NCI-H510A (cell line): ENCODE results near the gene KRI1.
"Not testable (repeated sequence)": the region's sequence is repeated elsewhere in the genome, so short reads cannot be mapped to it uniquely, and the experiment has no call there.

Experiments
- DNase-seq: peaks from one replicate; lab custom pipeline; 2025; lab: John Stamatoyannopoulos, UW

The KRI1 gene

GRCh38 chr19:10575011-10575716, 9.4 kb upstream of the KRI1 start:
- no peak for DNase-seq

GRCh38 chr19:10574462-10574861, 8.7 kb upstream of the KRI1 start:
- DNase-seq: no peak

GRCh38 chr19:10573793-10574192, 8.0 kb upstream of the KRI1 start:
- not testable (repeated sequence) for DNase-seq

GRCh38 chr19:10568826-10569651, 3.2 kb upstream of the KRI1 start, which contains the start of gene CDKN2D:
Gene CDKN2D (minus strand): TSS chr19:10568979. CDS start chr19:10568653, 326 bp downstream.
- DNase-seq: peak; percentile 98

GRCh38 chr19:10568062-10568825, 2.4 kb upstream of the KRI1 start:
- DNase-seq: peak; percentile 79

- no peak for DNase-seq
Observed at GRCh38 chr19:10567656-10568055, 1.8 kb upstream of the KRI1 start.

GRCh38 chr19:10566658-10567410, 1.0 kb upstream of the KRI1 start:
- DNase-seq: no peak

- no peak for DNase-seq
Observed at GRCh38 chr19:10566408-10566657, 523 bp upstream of the KRI1 start.

- no peak for DNase-seq
Observed at GRCh38 chr19:10565028-10565566, 713 bp downstream of the KRI1 start.

GRCh38 chr19:10562609-10563008, 3.2 kb downstream of the KRI1 start:
- no peak for DNase-seq

GRCh38 chr19:10560154-10560553, 5.7 kb downstream of the KRI1 start:
- no peak for DNase-seq

- no peak for DNase-seq
Observed at GRCh38 chr19:10557603-10558197, 8.1 kb downstream of the KRI1 start.

- no peak for DNase-seq
Observed at GRCh38 chr19:10555610-10555973, 10.2 kb downstream of the KRI1 start.

GRCh38 chr19:10554760-10555609, 10.8 kb downstream of the KRI1 start:
- no peak for DNase-seq

- no peak for DNase-seq
Observed at GRCh38 chr19:10553943-10554381, 11.8 kb downstream of the KRI1 start.

GRCh38 chr19:10553087-10553667, 12.6 kb downstream of the KRI1 start:
- DNase-seq: no peak

- no peak for DNase-seq
Observed at GRCh38 chr19:10552510-10553053, 13.2 kb downstream of the KRI1 start.

GRCh38 chr19:10551698-10552301, 14.0 kb downstream of the KRI1 start:
- DNase-seq: no peak

GRCh38 chr19:10551006-10551405, 14.8 kb downstream of the KRI1 start:
- not testable (repeated sequence) for DNase-seq
